Right cardiac atrium (tissue), 5 donors: Measurements from ENCODE around the gene TRIM71. TPM values are rescaled to one million over a fixed set of nuclear protein-coding genes. Genes with fewer than 3 reads are reported as not detected.
"Not testable (repeated sequence)": the region's sequence is repeated elsewhere in the genome, so short reads cannot be mapped to it uniquely, and the experiment has no call there.

Experiments
- ATAC-seq, 2 donors: fragments of 200-7000 bp; cut with Tn5 transposase; one replicate each; pipeline versions ENCODE4 v1.8.0 to v1.9.1; 2020; ENCODE audit warnings: moderate library complexity in 2 of 2, mild to moderate bottlenecking in 1 of 2
- DNase-seq, 3 donors: peaks; one replicate each; pipeline ENCODE4 v3.0.0-alpha.2; 2020
- H3K27ac ChIP-seq: one replicate; pipeline ENCODE4 v1.5.1; 2013; ENCODE audit warnings: mild to moderate bottlenecking, low read length, control low read depth, moderate library complexity
- H3K27me3 ChIP-seq: one replicate; pipeline ENCODE4 v1.6.1; 2013; ENCODE audit not compliant: control insufficient read depth, insufficient read depth
- H3K4me1 ChIP-seq: one replicate; pipeline ENCODE4 v1.6.1; 2013; ENCODE audit warnings: low read length; ENCODE audit not compliant: control insufficient read depth, insufficient read depth
- H3K4me3 ChIP-seq: one replicate; pipeline ENCODE4 v1.5.1; 2013; ENCODE audit warnings: low read length, control low read depth
- H3K9me3 ChIP-seq: one replicate; pipeline ENCODE4 v1.6.1; 2013; ENCODE audit warnings: low read length; ENCODE audit not compliant: control insufficient read depth
- WGBS: extraction: QIAGEN DNeasy Blood & Tissue Kit; methylation state at CpG from one replicate; pipeline ENCODE4 v1.1.7; 2013; 5-methylcytosine and 5-hydroxymethylcytosine counted together
- intact Hi-C, 4 donors: fragments of 100-400 bp; cut with DNase I; formaldehyde crosslinking; loops; one replicate each; pipeline versions ENCODE4 v1.11.0 to v1.14.0; 2022 to 2023
- polyA plus RNA-seq: library from polyadenylated mRNA; stranded (reverse); fragments of 200-250 nt; gene quantifications from one replicate; pipeline ENCODE4 v1.2.3, GENCODE V29; 2013
- total RNA-seq, 4 donors: library from RNA; stranded (reverse); fragmentation: NEBNext Ultra II Directional; extraction: Animal tissue kit (Norgen Biotek cat#: 25700); gene quantifications; one replicate each; pipeline ENCODE4 v1.2.1, GENCODE V29; 2021
- donor health status: healthy with polysubstance abuse.
- donor health status: DM: no; HTN: yes; CAD: no.
- donor health status: DM: no; HTN: no; CAD: no.
- donor health status: DM: no; HTN: yes; CAD: no; lungs with severe emphysema.
- donor health status: DM: yes; HTN: yes; CAD: no.

TRIM71 gene
- total and polyA plus RNA-seq, 5 donors = not detected

DNA sequence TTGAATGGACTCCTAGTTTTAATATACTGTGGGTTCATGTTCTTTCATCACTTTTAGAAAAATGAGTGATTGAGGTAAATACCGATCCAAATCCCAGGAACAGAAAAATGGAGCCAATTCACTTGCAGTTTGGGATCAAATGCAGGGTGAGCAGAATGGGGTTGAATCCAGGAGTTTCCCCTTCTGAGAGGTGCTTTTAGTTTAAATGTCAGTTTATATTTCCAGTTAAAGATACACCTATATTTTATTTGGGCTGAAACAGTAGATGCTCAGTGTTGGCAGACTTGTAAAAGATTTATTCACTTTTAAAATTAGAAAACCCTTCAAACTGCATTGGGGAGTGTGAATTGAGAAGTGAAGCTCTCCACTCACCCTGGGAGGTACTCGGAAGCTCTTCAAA, 2.6 kb downstream of the TRIM71 start:
- 89% methylated on average over 2 of the region's 2 CpGs for WGBS
- Histone ChIP-seq H3K4me3 (no peak overlapping the region), H3K27me3 (no peaks in the 10 kb centered on the region), H3K27ac (no peak overlapping the region), H3K4me1 (peaks cover 5% of the 10 kb centered on the region), H3K9me3 (no peaks in the 10 kb centered on the region)
- intact Hi-C loops = no loop called here
- no peak for ATAC-seq
- no peak for DNase-seq

DNA sequence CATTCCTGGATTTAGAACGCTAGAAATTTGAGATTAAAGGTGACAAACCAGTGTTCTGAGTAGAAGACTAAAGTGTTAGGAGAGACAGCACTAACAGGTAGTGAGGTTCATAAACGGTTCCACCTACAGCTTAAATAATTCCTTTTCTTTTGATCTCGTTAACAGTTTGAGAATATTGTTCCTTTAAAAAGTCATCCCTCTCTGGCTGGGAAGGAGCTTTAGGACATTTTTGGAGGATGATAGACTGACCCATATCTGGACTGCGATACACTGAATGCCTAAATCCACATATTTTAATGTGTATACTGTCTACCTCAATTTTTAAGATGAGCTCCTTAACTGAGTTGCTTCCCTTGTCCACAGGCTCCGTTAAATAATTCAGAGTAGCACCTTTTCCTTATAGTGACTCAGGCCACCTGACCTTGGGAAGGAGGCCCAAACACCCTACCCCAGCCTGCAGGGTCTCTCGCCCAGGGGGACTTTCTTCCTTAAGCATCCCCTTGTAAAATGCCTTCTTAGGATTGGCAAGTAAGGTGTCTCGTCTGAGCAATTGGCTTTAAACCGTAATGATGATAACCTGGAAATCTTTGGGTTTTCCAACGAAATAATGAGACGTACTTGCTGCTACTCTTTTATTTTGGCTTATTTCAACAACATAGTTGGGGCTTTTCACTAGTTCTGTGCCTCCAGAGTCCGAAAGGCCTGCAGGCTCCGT, 3.3 kb downstream of the TRIM71 start:
- intact Hi-C loops = no loop called here
- ATAC-seq (no peak), DNase-seq (no peak)
- no peak overlapping the region for H3K27ac ChIP-seq
- H3K4me1 ChIP-seq = peaks cover 5% of the 10 kb centered on the region
- WGBS = 64% methylated on average over 12 of the region's 12 CpGs
- H3K27me3 ChIP-seq = no peaks in the 10 kb centered on the region
- no peaks in the 10 kb centered on the region for H3K9me3 ChIP-seq
- no peak overlapping the region for H3K4me3 ChIP-seq

DNA sequence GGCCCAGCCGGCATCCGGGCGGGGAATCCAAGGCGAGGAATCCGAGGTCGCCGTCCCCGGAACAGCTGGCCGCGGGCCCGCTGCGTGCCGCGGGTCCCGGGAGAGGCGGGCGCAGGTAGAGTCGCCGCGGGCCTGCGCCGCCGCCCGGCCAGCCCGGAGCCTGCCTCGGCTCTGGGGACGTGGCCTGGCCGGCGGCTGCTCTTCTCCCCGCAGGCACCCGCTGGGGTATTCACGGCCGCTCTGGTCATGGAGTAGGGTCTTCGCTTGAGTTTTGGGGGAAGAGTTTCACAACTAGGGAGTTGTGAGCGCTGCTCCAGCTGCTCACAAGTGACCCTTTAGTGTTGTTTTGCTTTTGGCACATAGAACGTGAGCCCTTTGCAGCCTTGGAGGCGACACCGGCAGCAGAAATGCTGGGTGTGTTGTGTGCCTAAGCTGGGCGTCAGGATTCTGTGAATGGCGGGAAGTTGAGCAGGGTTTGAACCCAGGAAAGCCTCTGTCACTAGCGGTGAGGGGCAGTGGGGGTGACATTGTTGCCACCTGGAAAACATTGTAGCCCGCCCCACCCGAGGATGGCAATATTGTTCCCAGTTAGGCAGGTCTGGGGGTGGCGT, 4.0 kb downstream of the TRIM71 start:
- Histone ChIP-seq H3K27ac (no peak overlapping the region), H3K27me3 (no peaks in the 10 kb centered on the region), H3K4me3 (no peak overlapping the region), H3K4me1 (peaks cover 5% of the 10 kb centered on the region), H3K9me3 (no peaks in the 10 kb centered on the region)
- intact Hi-C loops = no loop called here
- WGBS = 34% methylated on average over 44 of the region's 44 CpGs
- DNase-seq (no peak), ATAC-seq (peak in 1 of 2 donors; percentile 45)

DNA sequence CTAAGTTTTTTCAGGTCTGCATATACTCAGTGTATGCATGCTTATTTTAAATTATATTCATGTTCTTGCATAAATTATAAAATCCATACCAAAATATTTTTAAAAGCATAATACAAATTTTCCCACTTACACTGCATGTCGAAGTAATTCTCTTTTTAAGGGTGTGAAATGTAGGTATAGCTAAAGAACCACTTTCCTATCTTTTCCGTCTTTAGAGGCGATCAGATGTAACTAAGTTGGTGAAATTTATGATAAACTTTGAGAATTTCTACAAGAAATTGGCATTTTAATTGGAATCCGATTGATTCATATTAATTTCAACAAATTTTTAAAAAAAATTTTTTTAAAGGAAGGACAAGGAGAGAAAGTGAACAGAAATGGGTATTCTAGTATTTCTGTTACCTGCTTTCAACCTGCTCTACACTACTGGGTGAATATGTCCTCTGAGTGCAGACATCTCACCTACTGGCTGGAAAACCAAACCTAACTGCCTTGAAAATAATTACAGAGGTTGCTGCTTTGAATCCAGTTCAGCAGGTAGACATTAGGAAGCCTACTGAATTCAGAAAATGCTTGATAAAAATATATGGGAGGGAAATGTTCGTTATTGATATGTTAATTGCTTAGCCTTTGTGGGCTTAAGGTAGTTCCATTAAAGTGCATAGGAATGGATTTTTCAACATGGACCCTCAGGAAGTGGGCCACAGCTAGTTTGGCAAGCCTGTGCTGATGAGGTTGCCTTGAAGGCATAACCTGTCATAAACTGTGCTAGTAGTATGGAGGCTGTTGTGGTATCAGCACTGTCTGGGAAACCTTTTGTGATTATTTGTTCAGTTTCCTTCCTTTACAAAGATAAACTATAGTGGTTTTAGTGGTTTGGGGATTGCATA, 5.1 kb downstream of the TRIM71 start:
- Histone ChIP-seq H3K4me3 (no peak overlapping the region), H3K27me3 (no peaks in the 10 kb centered on the region), H3K9me3 (no peaks in the 10 kb centered on the region), H3K4me1 (peaks cover 5% of the 10 kb centered on the region), H3K27ac (no peak overlapping the region)
- DNase-seq (no peak), ATAC-seq (no peak)
- 89% methylated on average over 5 of the region's 5 CpGs for WGBS
- intact Hi-C loops = no loop called here

DNA sequence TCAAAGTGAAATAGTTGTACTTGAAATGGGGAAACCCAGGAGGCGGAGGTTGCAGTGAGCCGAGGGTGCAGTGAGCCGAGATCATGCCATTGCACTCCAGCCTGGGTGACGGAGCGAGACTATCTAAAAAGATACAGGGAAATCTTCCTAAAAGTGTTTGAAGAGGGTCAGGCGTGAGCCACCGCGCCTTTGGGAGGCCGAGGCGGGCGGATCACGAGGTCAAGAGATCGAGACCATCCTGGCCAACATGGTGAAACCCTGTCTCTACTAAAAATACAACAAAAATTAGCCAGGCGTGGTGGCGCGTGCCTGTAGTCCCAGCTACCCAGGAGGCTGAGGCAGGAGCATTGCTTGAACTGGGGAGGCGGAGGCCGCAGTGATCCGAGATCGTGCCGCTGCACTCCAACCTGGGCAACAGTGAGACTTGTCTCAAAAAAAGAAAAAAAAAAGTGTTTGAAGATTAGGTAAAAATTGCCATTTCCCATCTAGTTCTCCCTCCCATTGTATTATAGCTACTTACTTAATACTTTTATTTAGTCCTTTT, 5.9 kb downstream of the TRIM71 start:
- H3K27me3 ChIP-seq, H3K4me3 ChIP-seq, H3K4me1 ChIP-seq, DNase-seq, H3K27ac ChIP-seq, intact Hi-C loops, H3K9me3 ChIP-seq, ATAC-seq: not testable (repeated sequence)
- WGBS = 96% methylated on average over 21 of the region's 21 CpGs

DNA sequence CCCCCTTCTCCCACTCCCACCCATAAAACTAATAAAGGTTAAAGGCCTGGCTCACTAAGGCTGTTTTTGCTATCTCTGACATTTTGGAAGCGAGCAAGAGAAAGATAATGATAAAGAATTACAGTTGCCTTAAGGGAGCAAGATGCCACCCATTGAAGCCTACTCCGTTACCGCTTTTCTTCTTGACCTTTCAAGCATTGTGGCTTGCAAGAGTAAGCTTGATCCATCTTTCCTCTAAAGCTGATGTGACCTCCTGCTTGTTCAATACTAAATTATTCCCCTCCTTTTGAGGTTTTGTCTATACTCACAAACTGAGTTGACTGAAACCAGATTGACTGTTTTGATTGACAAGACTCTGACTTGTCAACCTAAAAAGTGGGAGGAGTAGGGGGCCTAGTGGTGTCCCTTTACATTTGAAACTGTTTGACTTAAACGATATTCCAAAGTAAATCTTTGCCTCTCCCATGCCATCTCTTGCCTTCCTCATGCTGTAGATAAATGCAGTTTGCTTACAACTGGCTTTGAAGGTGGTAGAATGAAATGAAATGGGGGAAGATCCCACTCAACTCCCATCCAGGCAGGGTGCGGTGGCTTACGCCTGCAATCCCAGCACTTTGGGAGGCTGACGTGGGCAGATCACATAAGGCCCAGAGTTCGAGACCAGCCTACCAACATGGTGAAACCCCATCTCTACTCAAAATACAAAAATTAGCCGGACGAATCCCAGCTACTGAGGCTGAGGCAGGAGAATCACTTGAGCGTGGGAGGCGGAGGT, 8.0 kb downstream of the TRIM71 start:
- WGBS = 92% methylated on average over 12 of the region's 12 CpGs

DNA sequence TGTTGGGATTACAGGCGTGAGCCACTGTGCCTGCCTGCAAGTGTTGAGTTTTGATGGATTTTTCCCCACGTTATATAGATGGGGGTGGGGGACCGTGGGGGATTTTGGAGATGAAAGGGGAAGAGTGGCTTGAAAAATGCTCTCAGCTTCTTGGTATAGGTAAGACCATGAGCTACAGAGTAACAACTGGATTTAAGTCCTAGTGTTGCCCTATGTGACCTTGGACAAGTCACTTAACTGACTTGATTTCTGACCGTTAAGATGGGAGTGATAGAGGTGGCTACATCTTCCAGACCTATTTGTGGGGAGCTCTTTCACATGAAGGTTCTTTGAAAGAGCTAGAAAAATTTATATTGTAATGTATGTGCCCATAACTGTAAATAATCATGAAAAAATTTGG, 13.3 kb downstream of the TRIM71 start:
- intact Hi-C loops = no loop called here
- WGBS = 90% methylated on average over 4 of the region's 4 CpGs
- Histone ChIP-seq H3K9me3 (no peaks in the 10 kb centered on the region), H3K4me3 (no peak overlapping the region), H3K27me3 (no peaks in the 10 kb centered on the region), H3K4me1 (no peaks in the 10 kb centered on the region), H3K27ac (no peak overlapping the region)
- ATAC-seq (no peak), DNase-seq (no peak)

More for the DNA sequence above, 8.0 kb downstream of the TRIM71 start:
- H3K27ac ChIP-seq = no peak overlapping the region
- no peaks in the 10 kb centered on the region for H3K27me3 ChIP-seq
- no peak for ATAC-seq
- no peak for DNase-seq
- H3K4me1 ChIP-seq = no peaks in the 10 kb centered on the region
- intact Hi-C loops = no loop called here
- no peak overlapping the region for H3K4me3 ChIP-seq
- no peaks in the 10 kb centered on the region for H3K9me3 ChIP-seq

DNA sequence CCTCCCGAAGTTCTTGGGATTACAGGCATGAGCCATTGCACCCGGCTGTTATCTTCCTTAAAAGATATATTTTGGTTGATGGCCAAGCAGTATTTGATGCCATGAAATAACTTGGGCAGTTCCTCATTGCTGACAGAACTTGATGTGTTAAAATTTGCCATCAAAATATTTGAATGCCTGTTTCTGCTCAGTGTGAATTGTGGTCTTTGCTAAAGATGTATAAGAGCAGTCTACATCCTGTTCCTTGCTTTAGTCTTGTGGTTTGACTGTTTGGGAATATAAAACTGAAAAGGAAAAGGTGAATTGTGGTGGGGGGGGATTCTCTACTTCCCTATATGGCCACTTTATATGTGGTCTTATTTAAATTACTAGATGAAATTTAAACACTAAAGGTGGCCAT, 14.0 kb downstream of the TRIM71 start:
- DNase-seq (no peak), ATAC-seq (no peak)
- WGBS = 43% methylated on average over 2 of the region's 2 CpGs
- no peaks in the 10 kb centered on the region for H3K27me3 ChIP-seq
- H3K9me3 ChIP-seq = no peaks in the 10 kb centered on the region
- H3K4me1 ChIP-seq = no peaks in the 10 kb centered on the region
- intact Hi-C loops = no loop called here
- no peak overlapping the region for H3K4me3 ChIP-seq
- H3K27ac ChIP-seq = no peak overlapping the region

DNA sequence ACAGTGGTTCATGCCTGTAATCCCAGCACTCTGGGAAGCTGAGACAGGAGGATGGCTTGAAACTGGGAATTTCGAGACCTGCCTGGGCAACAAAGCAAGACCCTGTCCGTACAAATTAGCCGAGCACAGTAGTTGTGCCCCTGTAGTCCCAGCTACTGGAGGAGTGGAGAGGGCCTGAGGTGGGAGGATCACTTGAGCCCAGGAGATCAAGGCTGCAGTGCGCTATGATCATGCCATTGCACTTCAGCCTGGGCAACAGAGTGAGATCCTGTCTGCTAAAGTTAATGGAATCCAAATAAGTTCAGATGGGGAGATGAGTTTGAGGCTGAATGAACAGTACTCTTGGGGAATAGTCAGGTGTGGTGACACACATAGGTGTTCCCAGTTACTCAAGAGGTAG, 14.4 kb downstream of the TRIM71 start:
- H3K9me3 ChIP-seq = no peaks in the 10 kb centered on the region
- 94% methylated on average over 4 of the region's 4 CpGs for WGBS
- no peaks in the 10 kb centered on the region for H3K4me1 ChIP-seq
- no peak for DNase-seq
- no peak for ATAC-seq
- no peaks in the 10 kb centered on the region for H3K27me3 ChIP-seq
- H3K27ac ChIP-seq = no peak overlapping the region
- intact Hi-C loops = no loop called here
- no peak overlapping the region for H3K4me3 ChIP-seq

DNA sequence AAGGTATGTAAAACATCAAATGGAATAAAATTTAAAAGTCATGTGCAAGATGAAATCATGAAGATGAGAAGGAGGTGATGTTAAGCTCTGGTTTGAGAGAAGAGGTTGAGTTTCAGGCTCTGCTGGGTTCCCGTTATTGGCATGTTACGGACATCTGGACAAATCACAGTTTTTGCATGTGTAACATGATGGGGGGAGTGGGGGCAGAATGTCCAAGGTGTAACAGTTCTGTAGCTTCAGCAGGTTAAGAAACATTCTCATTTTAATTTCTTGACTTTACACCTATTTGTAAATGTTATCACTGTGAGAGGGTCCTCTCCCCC, 17.2 kb downstream of the TRIM71 start:
- DNase-seq = no peak
- no peak for ATAC-seq
- no peaks in the 10 kb centered on the region for H3K4me1 ChIP-seq
- H3K4me3 ChIP-seq = no peak overlapping the region
- H3K27ac ChIP-seq = no peak overlapping the region
- no peaks in the 10 kb centered on the region for H3K27me3 ChIP-seq
- no peaks in the 10 kb centered on the region for H3K9me3 ChIP-seq
- intact Hi-C loops = no loop called here
- 93% methylated on average over 2 of the region's 2 CpGs for WGBS
